Fibroblast of skin of abdomen (primary cell): ENCODE results near the gene STPG1.

Experiments
- DNase-seq: peaks from one replicate; pipeline ENCODE4 v3.0.0-alpha.2; 2013

The STPG1 gene

DNA sequence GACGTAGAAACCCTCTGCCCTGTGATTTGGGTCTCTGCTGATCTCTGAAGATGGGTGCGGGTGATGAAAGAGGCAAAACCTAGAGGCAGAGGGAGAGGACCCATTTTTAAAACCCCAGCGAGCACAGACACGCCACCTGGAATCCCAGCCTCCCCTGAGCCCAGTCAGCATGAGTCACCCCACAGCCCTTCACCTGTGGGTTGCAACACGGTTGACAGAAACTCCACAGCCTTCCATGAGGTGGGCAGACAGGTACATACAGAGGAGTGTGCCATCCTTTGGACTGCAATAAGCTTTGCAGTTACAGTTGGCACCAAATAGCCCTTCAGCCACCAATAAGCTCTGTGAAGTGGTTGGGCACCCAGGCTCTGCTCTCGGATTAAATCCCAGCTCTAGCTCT is 96.5 kb downstream of the STPG1 start:
- no peak for DNase-seq

DNA sequence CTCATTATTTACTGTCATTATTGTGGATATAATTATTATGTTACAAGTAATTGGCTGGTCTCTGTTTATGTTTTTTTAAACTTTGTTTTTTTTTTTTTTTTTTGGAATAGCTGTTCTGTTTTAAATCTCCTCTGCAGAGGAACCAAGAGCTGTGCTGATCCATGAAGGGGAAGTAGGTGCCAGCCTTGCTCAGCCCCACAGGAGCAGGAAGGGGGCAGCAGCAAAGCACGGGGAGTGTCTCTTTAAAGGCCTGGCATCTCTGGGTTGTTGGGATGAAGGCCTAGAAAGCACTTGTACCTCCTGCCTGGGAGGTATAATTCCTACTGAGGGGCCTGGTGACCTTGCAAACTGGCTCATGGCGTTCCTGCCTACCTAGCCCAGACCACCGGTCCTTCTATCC is 96.9 kb downstream of the STPG1 start:
- no peak for DNase-seq

DNA sequence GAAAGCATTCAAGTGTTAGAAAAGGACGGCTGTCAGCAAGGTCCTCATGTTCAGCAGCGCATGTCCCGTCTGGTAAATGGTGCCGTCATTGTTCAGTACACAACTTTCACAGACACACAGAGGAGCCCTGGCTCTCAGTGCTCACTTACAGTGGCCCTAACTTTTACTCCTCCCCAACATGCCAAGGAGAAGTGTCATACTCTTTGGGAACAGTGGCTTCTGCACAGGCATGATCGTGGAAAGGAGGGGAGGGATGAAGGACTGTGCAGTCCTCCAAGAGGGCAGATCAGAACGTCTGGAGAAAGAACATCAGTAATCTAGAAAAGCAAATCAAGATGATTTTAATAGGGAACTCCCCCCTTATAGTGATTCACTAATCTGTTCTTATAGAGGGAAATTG is 98.2 kb downstream of the STPG1 start:
- no peak for DNase-seq

DNA sequence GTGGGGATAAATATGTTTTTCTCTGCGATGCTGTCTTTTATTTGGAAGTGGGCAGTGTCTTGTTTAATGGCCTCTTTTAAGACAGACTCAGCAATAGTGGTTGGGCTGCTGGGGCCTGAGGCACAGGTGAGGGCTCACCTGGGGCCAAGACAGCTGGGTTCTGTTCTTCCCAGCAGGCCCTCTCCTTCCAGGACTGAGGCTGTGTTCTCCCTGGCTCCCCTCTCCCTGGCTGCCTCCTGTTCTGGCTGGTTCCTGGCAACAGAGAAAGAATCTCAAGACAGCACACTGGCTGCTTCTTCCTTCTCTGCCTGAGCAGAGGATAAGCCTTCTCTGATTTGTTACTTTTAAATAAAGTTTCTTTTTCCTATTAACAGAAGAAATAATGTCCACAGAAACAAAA is 101.8 kb downstream of the STPG1 start:
- no peak for DNase-seq

DNA sequence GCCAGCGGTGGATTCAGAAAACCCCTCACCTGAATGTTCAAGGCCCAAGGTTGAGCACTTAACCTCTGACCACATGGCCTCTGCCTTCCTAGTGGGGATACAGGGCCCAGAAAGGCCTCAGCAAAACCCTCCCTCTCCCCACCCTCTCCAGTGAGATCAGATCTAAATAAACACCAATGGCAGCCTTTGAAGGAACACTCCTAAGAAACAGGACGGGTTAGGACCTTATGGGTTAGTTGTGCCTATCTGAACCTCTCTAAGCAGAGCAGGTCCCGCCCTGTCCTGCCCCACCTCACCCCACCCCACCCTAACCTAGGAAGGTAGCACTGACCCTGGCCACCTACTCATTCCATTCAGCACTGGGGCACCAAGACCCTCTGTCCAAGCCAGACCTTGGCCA is 102.3 kb downstream of the STPG1 start:
- no peak for DNase-seq

DNA sequence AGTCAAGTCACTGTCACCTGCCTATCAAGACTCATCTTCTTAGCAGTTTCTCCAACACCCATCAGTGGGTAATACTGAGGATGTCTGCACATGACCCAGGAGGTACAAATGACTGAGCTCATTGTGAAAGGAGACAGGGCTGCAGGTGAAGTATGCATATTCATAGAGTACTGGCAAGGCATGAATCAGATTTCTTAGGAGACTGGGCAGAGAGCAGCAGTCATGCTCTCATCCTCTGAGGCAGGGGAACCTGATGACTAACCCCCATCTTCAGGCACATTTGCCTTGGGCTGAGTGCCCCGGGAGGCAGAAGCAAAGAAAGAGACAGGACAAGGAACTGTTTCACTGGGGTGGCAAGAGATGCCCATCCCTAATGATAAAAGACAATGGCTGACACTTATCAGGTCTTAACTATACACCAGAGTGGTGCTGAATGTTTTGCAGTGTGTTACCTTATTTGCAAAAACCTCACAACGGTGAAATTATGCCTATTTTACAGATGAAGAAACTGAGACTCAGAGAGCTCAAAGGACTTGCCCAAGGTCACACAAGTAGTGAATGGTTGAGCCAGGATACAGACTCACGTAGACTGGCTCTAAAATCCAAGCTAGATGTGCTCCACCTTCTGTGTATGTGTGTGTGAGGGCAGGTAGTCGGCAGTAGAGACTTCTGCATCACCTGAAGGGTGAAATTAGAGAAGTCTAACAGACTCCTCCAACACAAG is 103.7 kb downstream of the STPG1 start:
- no peak for DNase-seq

DNA sequence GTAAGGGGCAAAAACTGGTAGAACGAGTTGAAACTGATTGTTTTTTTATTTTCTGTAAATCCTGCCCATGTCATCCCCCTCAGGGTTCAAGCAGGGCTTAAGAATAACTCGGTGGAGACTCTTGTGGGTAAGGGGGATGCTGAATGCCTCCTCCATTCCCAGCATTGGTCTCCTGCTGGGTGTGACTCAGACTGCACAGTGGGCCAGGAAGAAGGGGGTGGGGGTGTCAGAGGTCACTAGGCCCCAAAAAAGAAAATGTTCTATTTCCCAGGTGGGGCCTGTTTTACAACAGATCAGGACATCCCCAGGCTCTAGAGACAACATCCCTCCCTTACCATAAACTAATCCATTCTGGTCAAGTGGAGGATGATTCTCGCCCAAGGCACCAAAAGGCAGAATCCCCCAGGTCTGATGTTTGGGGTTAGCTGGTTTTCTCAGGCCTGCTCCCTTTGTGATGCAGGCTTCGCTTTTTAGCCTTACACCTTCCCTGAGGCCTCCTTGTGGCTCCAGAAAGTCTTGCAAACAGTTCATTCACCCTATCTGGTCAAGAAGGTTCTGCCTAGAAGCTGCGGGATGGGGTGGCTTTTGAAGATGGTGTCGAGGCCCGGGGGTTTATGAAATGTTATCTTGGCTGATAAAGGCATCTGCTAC is 105.1 kb downstream of the STPG1 start:
- DNase-seq = no peak
